NK-92 treated with Interleukin-12 subunit alpha and Interleukin-12 subunit beta, amount 100 ng/mL, for 24 hours (cell line): ENCODE data around the gene TMEM69.
"Not testable (repeated sequence)": the region's sequence is repeated elsewhere in the genome, so short reads cannot be mapped to it uniquely, and the experiment has no call there.

Source experiments
- DNase-seq: peaks from one replicate; lab custom pipeline; 2025; lab: John Stamatoyannopoulos, UW

TMEM69 gene

DNA sequence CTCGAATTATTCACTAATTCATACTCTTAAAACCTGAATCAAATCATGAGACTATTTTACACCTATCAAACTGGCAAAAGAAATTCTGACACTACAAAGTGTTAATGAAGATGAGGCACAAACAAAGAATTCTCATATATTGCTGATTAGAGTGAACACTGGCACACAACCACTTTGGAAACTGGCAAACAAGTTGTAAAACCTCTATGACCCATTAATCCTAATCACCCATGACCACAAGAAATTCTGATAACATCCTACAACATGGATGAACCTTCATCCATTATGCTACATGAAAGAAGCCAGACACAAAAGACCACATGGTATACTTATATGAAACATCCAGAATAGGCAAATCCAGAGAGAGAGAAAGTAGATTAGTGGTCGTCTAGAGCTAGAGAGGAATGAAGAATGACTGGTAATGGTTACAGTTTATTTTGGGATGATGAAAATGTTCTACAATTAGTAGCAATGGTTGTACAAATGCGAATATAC is 10.2 kb upstream of the TMEM69 start:
- DNase-seq, result no peak

DNA sequence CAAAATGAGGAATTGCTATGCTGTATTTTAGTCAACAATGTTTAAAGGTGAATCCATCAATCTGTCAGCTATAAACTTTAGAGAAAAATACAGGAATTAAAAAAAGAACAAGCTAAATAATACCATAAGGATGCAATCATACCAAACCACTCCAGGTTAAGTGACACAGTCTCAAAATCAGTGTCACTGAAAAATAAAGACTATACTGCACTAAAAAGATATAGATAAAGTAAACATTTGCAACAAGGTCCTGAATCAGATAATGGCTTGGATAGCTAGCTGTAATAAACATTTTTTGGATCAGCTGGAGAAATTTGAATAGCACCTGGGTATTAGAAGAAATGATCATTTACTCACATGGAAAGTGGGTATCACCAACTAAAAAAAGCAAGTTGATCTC is 9.5 kb upstream of the TMEM69 start:
- DNase-seq, result no peak

DNA sequence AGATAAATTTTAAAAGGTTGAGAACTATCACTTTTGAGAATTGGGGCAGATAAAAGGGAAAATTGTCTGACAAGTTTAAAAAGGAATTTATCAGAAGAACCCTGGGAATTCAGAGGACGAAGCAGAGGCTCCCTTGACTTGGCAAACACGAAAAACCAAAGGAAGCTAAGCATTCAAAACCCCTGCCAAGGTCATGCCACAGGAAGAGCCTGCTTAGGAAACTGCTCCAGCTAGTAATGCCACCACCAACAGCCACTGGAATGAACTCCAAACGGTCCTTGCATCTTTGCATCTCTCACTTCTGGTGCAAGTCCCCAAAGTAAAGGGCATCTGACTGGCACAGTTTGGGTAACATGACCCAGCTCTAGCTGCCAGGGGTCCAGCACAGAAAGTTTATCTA is 8.9 kb upstream of the TMEM69 start:
- DNase-seq, result no peak

DNA sequence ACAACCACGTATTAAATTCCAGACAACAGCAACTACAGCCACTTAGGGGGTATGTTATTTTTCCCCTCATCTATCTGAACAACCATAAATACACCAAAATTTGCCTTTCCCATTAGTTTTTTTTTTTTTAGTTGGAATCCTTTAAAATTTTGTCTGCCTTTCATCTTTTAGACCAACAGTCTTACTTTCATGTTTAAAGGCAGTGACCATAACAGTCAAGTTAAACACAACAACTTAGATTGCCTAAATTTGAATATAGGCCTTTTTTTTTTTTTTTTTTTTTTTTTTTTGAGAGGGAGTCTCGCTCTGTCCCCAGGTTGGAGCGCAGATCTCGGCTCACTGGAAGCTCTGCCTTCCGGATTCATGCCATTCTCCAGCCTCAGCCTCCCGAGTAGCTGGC is 5.0 kb upstream of the TMEM69 start:
- DNase-seq, result no peak

DNA sequence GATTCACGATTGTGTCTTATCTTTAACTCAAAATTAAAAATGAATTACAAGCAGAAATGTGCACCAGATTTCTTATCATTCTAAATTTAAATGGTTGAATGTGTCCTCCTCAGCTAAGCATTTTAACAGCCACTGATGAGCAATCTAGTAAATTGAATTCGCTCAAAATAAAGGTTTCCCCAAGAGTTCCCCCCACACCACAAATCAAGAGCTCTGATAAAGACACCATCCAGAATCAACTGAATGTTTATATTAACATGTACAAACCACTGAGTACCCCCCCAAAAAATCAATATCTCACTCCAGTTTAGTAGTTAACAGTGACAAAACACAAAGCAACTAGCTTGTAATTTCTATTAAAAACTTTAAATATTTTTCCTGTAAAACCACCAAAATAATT is 3.6 kb upstream of the TMEM69 start:
- DNase-seq, result no peak

DNA sequence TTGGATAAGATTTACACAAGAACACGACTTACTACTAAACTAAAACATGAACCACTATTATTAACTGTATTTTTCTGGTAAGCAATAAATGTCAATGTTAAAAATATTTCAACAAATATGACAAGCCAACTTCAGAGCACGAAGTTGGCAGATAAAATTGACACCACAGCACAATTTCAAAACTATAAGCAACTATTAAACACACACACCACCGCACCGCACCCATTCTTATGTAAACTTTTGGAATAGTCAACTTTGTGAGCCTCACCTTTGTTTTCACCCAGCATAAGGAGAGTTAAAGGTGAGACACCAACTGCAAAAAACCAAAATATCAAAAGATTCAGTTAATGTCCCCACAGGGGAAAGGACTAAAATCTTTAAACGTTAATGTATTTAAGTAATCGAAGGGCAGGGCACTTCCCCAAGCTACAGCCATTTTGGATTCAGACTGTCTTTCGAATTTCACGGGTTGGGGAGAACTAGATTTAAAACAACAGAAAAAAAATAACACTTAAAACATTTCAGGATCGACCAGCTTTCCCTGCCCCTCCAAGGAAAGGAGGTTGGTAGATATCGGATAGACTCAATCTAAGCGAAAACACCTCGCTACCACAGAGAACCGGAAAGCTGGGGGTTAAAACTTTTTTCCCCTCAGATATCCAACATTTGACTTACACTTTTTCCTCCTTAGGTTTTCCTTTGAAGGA is 2.5 kb upstream of the TMEM69 start:
- DNase-seq, result no peak

DNA sequence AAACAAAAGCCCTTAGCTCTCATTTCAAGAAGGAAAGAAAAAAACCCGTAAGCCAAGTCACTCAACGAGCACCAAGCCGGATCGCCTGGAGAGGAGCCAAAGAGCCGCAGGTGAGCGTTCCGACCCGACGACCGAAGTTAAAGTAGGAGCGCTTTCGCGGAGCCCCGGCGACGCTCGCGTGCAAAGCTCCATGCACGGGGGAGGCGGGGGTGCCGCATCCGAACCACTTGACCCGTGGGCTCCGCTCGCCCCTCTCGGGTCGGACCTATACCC is 2.0 kb upstream of the TMEM69 start:
- peak; percentile 61 for DNase-seq

DNA sequence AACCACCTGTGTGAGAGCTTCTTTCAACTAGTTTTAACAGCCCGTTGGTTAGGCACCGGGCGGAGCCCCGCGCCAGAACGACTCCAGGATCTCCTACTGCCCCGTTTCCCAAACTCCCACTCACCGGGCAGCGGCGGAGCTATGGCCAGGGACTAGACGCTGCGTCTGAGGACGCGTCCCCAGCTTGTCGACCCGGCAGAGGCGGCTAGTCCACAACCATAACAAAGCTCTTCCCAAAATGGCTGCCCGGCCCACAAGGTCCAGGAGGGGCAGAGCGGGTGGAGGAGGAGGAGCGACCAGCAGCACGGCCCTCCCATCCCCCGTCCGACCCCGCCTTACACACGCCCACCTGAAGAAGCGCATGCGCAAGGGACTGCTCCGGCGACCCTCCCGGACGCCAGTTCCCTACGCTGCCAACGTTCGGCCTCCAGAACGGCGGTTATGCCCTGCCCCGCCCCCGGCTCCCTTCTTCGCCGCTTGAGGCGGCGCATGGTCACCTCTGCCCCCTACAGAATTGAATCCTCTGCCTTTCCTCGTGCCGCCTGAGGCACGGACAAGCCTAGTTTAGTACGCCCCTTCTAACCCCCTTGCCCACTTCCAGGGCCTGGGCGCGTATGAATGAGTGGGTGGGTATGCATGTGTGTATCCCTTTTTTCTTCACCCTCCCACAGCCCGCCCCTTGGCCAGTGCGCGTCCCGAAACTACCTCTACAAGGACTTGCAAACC is 1.5 kb upstream of the TMEM69 start, which contains the start of gene GPBP1L1:
Gene GPBP1L1 (minus strand): TSS at position 246 of the 726 bp plus-strand sequence. CDS start 27,446 bp downstream, outside the sequence.
- peak; percentile 97 for DNase-seq

DNA sequence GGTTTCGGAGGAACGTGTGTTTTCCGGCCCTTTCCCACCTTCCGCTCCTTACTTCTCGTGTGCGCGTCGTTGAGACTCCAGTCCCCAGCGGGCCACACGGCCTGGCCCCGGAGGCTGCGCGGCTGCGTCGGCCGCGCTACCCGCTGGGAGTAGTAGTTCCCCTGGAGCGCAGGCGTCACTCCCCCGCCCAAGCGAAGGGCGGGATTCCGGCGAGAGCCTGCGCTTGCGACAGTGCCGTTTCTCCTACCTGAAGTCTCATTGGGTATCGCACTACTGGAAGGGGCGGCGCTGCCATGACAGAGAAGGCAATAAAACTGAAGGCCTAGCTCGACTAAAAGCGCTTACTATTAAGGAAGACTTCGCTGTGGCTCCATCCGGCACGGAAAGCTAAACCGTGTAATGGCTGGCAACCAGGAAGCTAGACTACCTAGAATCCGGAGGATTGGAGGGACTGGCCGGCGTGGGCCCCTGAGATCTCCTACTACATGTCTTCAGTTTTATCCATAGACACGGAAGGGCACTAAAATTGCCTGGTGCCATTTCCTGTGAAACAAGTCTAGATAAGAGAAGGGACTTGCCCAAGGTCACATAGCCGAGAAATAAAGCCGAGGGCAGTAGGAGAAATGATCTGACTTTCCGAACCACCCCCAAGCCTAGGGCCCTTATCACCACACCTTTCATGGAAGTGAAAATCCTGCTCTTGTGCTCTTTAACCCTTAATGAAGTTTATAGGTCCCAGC is 797 bp upstream of the TMEM69 start:
- peak; percentile 95 for DNase-seq

DNA sequence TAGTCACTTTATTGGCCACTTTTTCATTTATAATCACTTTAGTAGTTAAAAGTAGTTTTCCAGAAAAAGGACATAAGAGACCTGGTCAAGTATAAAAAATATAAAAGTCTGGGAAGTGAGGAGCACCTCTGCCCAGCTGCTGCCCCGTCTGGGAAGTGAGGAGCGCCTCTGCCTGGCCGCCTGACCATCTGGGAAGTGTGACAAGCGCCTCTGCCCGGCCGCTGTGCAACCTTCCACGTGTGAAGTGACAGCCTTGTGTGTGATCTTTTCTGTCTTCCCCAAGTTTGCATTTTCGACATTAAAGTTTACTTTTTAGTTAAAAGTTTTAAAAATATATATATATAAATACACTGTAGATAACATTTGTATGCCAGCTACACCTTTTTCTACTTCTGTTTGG is 5.8 kb downstream of the TMEM69 start:
- not testable (repeated sequence) for DNase-seq

DNA sequence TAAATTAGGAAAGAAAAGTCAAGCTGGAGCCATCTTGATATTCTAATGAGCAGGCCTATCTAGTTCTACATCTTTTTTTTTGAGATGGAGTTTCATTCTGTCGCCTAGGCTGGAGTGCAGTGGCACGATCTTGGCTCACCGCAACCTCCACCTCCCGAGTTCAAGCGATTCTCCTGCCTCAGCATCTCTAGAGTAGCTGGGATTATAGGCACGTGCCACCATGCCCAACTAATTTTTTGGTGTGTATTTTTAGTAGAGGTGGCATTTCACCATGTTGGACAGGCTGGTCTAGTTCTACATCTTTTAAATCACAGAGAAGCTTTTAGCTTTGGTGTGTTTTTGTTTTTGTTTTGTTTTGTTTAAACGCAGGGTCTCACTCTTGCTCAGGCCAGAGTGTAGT is 6.8 kb downstream of the TMEM69 start:
- no peak for DNase-seq

DNA sequence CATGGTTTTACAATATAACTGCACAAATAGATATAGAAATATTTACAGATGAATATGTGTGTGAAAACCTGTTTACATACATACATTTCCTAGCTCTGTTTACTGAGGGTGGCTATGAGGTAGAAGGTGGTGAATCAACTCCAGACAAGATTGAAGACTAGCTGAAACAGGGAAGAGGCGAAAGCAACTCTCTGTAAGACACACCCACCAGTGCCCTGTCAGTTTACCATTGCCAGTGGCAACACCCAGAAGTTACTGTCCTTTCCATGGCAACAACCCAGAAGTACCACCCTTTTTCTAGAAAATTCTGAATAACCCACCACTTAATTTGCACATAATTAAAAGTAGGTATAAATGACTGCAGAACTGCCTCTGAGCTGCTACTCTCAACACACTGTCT is 16.7 kb downstream of the TMEM69 start:
- DNase-seq, result no peak

DNA sequence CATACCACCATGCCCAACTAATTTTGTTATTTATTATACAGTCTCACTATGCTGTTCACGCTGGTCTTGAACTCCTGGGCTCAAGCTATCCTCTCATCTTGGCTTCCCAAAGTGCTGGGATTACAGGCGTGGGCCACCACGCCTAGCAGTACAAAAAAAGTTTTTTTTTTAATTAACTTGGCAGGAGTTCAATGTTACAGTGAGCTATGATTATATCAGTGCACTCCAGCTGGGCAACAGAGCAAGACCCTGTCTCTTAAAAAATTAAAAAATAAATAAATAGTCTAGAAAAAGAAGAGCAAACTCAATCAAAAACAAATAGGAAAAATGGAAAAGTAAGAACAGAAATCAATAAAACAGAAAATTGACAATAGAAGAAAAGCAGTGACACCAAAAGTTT is 25.7 kb downstream of the TMEM69 start:
- no peak for DNase-seq

DNA sequence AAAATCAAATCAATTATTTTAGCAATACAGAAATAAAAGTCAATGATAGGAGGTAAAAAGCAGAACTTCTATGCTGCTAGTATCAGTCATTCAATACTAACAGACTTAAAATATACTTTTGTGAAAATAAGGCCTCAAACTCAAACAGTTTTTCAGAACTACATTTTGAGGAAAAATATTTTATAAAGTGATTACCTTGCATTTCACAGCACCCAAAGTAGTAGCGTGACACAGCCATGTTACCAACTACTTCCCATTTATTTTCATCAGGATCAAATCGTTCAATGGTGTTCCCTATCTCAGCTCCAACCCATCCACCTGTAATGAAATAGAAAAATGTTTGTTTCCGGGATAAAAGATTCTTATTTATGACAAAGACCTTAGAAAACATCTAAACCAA is 28.7 kb downstream of the TMEM69 start:
- no peak for DNase-seq

DNA sequence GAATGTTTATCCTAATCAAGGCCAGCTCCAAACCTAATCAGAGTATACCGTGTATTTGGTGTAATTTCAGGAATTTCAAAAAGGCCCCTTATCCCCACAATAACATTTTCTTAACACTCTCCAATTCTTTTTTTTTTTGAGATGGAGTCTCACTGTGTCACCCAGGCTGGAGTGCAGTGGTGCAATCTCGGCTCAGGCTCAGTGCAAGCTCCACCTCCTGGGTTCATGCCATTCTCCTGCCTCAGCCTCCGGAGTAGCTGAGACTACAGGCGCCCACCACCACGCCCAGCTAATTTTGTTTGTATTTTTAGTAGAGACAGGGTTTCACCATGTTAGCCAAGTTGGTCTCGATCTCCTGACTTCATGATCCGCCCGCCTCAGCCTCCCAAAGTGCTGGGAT is 29.4 kb downstream of the TMEM69 start:
- DNase-seq, result not testable (repeated sequence)

DNA sequence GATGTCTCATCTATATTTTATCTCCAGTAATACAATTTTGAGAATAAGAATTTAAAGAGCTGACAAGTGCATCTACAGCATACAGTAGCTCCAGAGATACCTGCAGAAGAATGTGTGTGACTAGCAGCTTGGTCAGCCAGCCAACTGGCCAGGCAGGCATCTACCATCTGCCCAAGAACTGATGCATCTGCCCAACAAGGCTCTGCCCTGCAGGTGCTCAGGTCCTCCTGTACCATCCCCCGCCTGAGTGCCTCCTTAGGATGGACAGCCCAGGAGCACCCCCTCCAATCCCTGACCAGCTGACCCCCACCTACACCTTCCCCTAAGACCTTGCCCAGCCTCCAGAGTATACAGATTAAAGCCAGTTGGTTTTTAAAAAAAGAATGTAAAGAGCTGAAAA is 30.3 kb downstream of the TMEM69 start:
- no peak for DNase-seq

DNA sequence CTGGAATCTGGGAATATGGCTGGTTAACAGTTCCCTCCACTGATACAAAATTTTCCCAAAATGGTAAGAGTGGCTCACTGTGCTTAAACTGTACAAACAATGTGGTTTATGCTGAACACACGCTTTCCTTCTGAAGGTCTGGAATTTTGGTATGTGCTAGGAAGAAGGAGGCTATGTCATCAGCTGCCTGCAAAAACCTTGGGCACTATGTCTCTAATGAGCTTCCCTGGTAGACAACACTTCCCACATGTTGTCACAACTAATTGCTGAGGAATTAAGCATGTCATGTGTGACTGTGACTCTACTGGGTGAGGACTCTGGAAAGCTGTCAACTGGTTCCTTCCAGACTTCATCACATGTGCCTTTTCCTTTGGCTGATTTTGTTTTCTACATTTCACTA is 33.2 kb downstream of the TMEM69 start:
- DNase-seq, result no peak

DNA sequence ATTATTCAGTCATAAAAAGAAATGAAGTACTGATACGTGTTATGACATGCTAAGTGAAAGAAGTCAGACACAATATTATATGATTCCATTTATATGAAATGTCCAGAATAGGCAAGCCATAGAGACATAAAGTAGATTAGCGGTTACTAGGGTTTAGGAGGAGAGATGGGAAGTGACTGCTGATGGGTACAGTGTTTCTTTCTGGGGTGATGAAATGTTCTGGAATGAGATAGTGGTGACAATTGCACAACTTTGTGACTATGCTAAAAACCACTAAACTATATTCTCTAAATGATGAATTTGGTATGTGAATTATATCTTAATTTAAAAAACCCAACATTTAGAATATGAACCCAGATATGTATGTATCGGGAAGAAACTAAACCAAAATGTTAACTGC is 34.8 kb downstream of the TMEM69 start:
- no peak for DNase-seq

DNA sequence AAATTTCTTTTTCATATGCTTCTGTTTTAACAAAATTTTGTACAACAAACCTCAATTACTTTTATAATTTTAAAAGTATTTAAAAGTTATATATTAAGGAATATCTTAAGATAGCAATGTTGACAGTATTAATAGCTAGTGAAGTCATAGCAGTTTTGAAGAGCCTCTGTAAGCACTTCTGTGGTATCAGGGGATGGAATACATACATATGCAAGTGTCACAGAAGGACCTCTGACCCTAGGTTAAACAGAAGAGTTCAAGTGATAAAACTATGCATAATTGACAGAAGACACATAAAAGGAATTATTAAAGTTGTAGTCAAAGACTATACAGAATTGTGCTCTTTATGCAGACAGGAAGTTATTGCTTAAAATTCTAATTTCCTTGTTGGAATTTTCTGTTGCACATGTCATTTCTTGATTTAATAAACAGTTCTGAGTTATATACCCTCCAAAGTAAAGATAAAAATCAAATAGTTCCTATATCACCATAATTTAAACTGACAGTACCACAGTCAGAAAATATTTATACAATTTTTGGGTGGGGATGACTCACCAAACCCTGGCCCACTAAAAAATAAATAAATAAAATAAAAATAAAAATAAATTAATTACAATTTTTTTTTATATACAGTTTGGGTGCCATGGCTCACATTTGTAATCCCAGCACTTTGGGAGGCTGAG is 35.4 kb downstream of the TMEM69 start:
- no peak for DNase-seq

DNA sequence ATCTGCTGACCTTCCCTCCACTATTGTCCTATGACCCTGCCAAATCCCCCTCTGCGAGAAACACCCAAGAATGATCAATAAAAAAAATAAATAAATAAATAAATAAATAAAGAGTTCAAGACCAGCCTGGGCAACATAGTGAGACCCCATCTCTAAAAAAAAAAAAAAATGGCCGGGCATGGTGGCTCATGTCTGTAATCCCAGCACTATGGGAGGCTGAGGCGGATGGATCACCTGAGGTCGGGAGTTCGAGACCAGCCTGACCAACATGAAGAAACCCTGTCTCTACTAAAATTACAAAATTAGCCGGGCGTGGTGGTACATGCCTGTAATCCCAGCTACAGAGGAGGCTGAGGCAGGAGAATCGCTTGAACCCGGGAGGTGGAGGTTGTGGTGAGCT is 38.0 kb downstream of the TMEM69 start:
- not testable (repeated sequence) for DNase-seq

DNA sequence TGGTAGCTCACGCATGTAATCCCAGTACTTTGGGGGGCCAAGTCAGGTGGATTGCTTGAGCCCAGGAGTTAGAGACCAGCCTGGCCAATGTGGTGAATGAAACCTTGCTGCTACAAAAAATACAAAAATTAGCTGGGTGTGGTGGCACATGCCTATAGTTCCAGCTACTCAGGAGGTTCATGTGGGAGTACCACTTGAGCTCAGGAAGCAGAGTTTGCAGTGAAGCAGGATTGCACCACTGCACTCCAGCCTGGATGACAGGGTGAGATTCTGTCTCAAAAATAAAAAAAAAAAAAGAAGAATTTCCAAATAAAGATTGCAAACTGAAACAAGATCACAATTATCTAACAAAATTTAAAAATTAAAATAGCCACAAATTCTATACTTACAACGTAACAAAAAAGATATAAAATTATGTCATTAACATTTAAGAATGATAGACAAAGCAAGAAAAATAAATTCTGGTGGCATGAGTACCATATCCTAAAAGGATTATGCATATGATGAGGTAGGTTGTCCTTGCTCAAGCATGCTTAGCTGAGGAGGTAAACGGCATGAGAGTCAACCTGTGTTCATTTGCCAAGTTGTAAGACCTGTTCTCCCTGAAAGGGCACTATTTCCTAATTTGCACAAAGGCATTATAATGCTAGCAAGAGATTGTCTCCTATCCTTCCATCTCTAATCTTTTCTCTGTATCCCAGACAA is 42.2 kb downstream of the TMEM69 start:
- DNase-seq, result no peak

DNA sequence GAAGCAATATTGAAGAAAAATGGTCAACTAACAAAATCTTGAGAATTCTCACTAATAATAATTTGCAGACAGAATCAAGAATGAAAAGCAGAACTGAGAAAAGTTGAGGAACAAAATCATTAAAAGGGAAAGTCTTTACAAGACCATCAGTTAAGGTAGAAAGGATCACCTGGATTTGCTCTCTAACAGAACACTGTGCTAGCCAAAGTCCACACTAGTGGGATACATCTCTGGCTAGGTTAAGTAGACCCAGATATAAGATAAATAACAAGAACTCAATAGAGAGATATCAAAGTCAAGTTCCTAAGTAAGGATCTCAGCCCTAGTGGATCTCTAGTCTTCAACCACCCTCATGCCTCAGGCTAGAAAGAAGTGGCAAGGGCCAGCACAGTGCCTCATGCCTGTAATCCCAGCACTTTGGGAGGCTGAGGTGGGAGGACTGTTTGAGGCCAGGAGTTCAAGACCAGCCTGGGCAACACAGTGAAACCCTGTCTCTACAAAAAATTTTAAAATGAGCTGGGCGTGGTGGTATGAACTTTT is 42.9 kb downstream of the TMEM69 start:
- no peak for DNase-seq
